HCT116 (cell line): ENCODE data around the gene TRA2A. TPM values are rescaled to one million over a fixed set of nuclear protein-coding genes. Genes with fewer than 3 reads are reported as not detected.

Source experiments
- ATAC-seq: fragments of 200-7000 bp; cut with Tn5 transposase; 2 replicates; pipeline ENCODE4 v1.9.1; 2020; ENCODE audit warnings: mild to moderate bottlenecking, moderate library complexity
- BruUV-seq: library from RNA; stranded (reverse); fragments of 400-500 nt; replicated peaks from 2 replicates; lab custom pipeline; 2021; lab: Mats Ljungman, UMichigan
- CTCF ChIA-PET: fragments of 300-600 bp; sonication (Branson Sonifier 250); formaldehyde crosslinking; loops from one replicate; lab custom pipeline; 2021; ENCODE audit warnings: antibody characterized with exemption; lab: Charles Lee
- POLR2A ChIA-PET: fragments of 300-600, 350-600 bp; sonication (Branson Sonifier 250); formaldehyde crosslinking; loops from one replicate; lab custom pipeline; 2021; ENCODE audit warnings: antibody characterized with exemption; lab: Charles Lee
- RAD21 ChIA-PET, 2 experiments: fragments of 300-600 bp; sonication (Branson Sonifier 250); formaldehyde crosslinking; loops; one replicate each; lab custom pipeline; 2023; ENCODE audit warnings: low total read pairs in 2 of 2; ENCODE audit not compliant: uncharacterized antibody in 2 of 2, unreplicated experiment in 2 of 2, low non-redundant PET in 1 of 2; lab: Charles Lee
- DNase-seq: peaks from one replicate; pipeline ENCODE4 v3.0.0-alpha.2; 2010; ENCODE audit warnings: low read depth, low spot score
- H2AFZ ChIP-seq: fragments of 200-600 bp; shearing (Covaris generic), sonication (generic); 2 replicates; pipeline ENCODE4 v1.6.1; 2017; ENCODE audit warnings: low read depth, mixed run types, mixed read lengths, antibody characterized with exemption, low read length; ENCODE audit not compliant: poor library complexity, severe bottlenecking
- H3K27ac ChIP-seq: 2 replicates; pipeline ENCODE4 v1.5.1; 2012; ENCODE audit warnings: low read depth, low read length
- H3K27me3 ChIP-seq: fragments of 200-600 bp; sonication (generic); 2 replicates; pipeline ENCODE4 v1.6.1; 2016; ENCODE audit warnings: mixed run types, low read length, mixed read lengths; ENCODE audit not compliant: insufficient read depth
- H3K36me3 ChIP-seq, 2 experiments: fragments of 200-500 bp in 1 of 2; fragments of 200-600 bp in 1 of 2; sonication (Bioruptor generic) in 1 of 2; sonication (generic) in 1 of 2; 2 replicates each; pipeline versions ENCODE4 v1.5.1 to v1.6.1; 2014 to 2016; ENCODE audit warnings: low read length in 2 of 2, inconsistent platforms in 1 of 2, mixed read lengths in 1 of 2, mixed run types in 1 of 2; ENCODE audit not compliant: insufficient read depth in 2 of 2, control insufficient read depth in 1 of 2
- H3K4me1 ChIP-seq, 2 experiments: fragments of 200-600 bp in 1 of 2; sonication (generic) in 1 of 2; 2 replicates each; pipeline versions ENCODE4 v1.5.1 to v1.6.1; 2012 to 2017; ENCODE audit warnings: low read length in 2 of 2, inconsistent platforms in 1 of 2, mild to moderate bottlenecking in 1 of 2, mixed read lengths in 1 of 2, mixed run types in 1 of 2, moderate library complexity in 1 of 2; ENCODE audit not compliant: insufficient read depth in 2 of 2, control insufficient read depth in 1 of 2
- H3K4me2 ChIP-seq: fragments of 200-600 bp; sonication (generic); 2 replicates; pipeline ENCODE4 v1.6.1; 2017; ENCODE audit warnings: mixed run types, low read length, mixed read lengths
- H3K4me3 ChIP-seq, 2 experiments: fragments of 200-600 bp in 1 of 2; sonication (generic) in 1 of 2; replicated peaks in 1 of 2; 2 replicates each; pipeline ENCODE4 v1.5.1; 2011 to 2016; ENCODE audit warnings: low read length in 2 of 2, control low read depth in 1 of 2, low read depth in 1 of 2, mild to moderate bottlenecking in 1 of 2, mixed read lengths in 1 of 2, mixed run types in 1 of 2
- H3K79me2 ChIP-seq: fragments of 200-600 bp; sonication (generic); 2 replicates; pipeline ENCODE4 v1.6.1; 2017; ENCODE audit warnings: mild to moderate bottlenecking, mixed run types, low read length, moderate library complexity, mixed read lengths; ENCODE audit not compliant: insufficient read depth
- H3K9ac ChIP-seq: fragments of 200-600 bp; sonication (generic); 2 replicates; pipeline ENCODE4 v1.6.1; 2016; ENCODE audit warnings: low read length, mixed read lengths
- H3K9me2 ChIP-seq: fragments of 200-600 bp; sonication (generic), shearing (Covaris generic); 2 replicates; pipeline ENCODE4 v1.6.1; 2017; ENCODE audit warnings: mixed run types, mild to moderate bottlenecking, moderate library complexity; ENCODE audit not compliant: insufficient read depth
- H3K9me3 ChIP-seq, 2 experiments: fragments of 200-500 bp in 1 of 2; fragments of 200-600 bp in 1 of 2; sonication (Bioruptor generic) in 1 of 2; sonication (generic) in 1 of 2; 2 replicates each; pipeline ENCODE4 v1.6.1; 2014 to 2017; ENCODE audit warnings: low read length in 2 of 2, mixed read lengths in 2 of 2, inconsistent platforms in 1 of 2, low read depth in 1 of 2, mild to moderate bottlenecking in 1 of 2, mixed run types in 1 of 2, moderate library complexity in 1 of 2; ENCODE audit not compliant: control insufficient read depth in 1 of 2, insufficient read depth in 1 of 2
- H4K20me1 ChIP-seq: fragments of 200-600 bp; sonication (generic), shearing (Covaris generic); 2 replicates; pipeline ENCODE4 v1.6.1; 2017; ENCODE audit warnings: mixed run types, mild to moderate bottlenecking, moderate library complexity; ENCODE audit not compliant: insufficient read depth
- CBX3 ChIP-seq: IDR thresholded peaks from 2 replicates; pipeline ENCODE4 v1.6.1; 2012; ENCODE audit warnings: low read depth
- CEBPB ChIP-seq: IDR thresholded peaks from 2 replicates; pipeline ENCODE4 v1.6.1; 2012; ENCODE audit warnings: low read depth
- EGR1 ChIP-seq: IDR thresholded peaks from 2 replicates; pipeline ENCODE4 v1.6.1; 2012; ENCODE audit warnings: low read depth
- ELF1 ChIP-seq: IDR thresholded peaks from 2 replicates; pipeline ENCODE4 v1.6.1; 2012; ENCODE audit warnings: low read depth, borderline replicate concordance
- EZH2 ChIP-seq: fragments of 200-600 bp; sonication (generic); IDR thresholded peaks from 2 replicates; pipeline ENCODE4 v1.6.1; 2017; ENCODE audit warnings: antibody characterized with exemption, mixed run types
- FOSL1 ChIP-seq: IDR thresholded peaks from 2 replicates; pipeline ENCODE4 v1.6.1; 2012; ENCODE audit warnings: low read depth
- POLR2A ChIP-seq: IDR thresholded peaks from 2 replicates; pipeline ENCODE4 v1.7.0; 2011; ENCODE audit warnings: borderline replicate concordance; ENCODE audit not compliant: insufficient read depth, insufficient read length; ENCODE audit errors: extremely low read depth
- POLR2AphosphoS5 ChIP-seq: IDR thresholded peaks from 2 replicates; pipeline ENCODE4 v1.6.1; 2011; ENCODE audit warnings: mild to moderate bottlenecking, low read depth, low read length, moderate library complexity
- RAD21 ChIP-seq: IDR thresholded peaks from 2 replicates; pipeline ENCODE4 v1.6.1; 2012; ENCODE audit warnings: low read depth, mild to moderate bottlenecking
- SIN3A ChIP-seq: IDR thresholded peaks from 2 replicates; pipeline ENCODE4 v1.6.1; 2012; ENCODE audit warnings: low read depth
- SRF ChIP-seq: IDR thresholded peaks from 2 replicates; pipeline ENCODE4 v1.6.1; 2012; ENCODE audit warnings: low read depth
- TCF7L2 ChIP-seq: IDR thresholded peaks from 2 replicates; pipeline ENCODE4 v1.7.0; 2011; ENCODE audit warnings: borderline replicate concordance, inconsistent platforms; ENCODE audit not compliant: insufficient read depth, insufficient read length; ENCODE audit errors: extremely low read depth
- YY1 ChIP-seq: IDR thresholded peaks from 2 replicates; pipeline ENCODE4 v1.6.1; 2011; ENCODE audit warnings: low read length, low read depth, moderate library complexity, mild to moderate bottlenecking; ENCODE audit not compliant: insufficient replicate concordance; ENCODE audit errors: extremely low read depth
- ZFX ChIP-seq: fragments of 450-650 bp; IDR thresholded peaks from 2 replicates; pipeline ENCODE4 v1.6.1; 2017
- ZNF274 ChIP-seq: fragments of 200-500 bp; sonication (Bioruptor generic); IDR thresholded peaks from 2 replicates; pipeline ENCODE4 v1.6.1; 2014; ENCODE audit warnings: mild to moderate bottlenecking, low read depth, low read length, inconsistent platforms
- intact Hi-C: fragments of 100-400 bp; cut with micrococcal nuclease; formaldehyde crosslinking; loops from 2 replicates; pipeline ENCODE4 v1.10.0; 2022
- total RNA-seq: library from RNA; stranded (reverse); gene quantifications from one replicate; pipeline ENCODE4 v1.2.1, GENCODE V29; 2021; ENCODE audit not compliant: unreplicated experiment
- TF ChIP-seq, protein P1 (sequence below): IDR thresholded peaks from 2 replicates; pipeline ENCODE4 v1.6.1; 2012
- TF ChIP-seq, protein P2 (sequence below), 3 experiments: fragments of 200-600 bp in 1 of 3; sonication (generic) in 1 of 3; IDR thresholded peaks in 2 of 3; conservative IDR thresholded peaks in 1 of 3; 2 replicates each; pipeline ENCODE4 v1.5.1; 2012 to 2017; ENCODE audit warnings: low read depth in 2 of 3, low read length in 2 of 3, antibody characterized with exemption in 1 of 3, borderline replicate concordance in 1 of 3, control low read depth in 1 of 3, mild to moderate bottlenecking in 1 of 3, mixed read lengths in 1 of 3, mixed run types in 1 of 3, moderate library complexity in 1 of 3; ENCODE audit not compliant: insufficient read depth in 1 of 3
- TF ChIP-seq, protein P3 (sequence below): IDR thresholded peaks from 2 replicates; pipeline ENCODE4 v1.6.1; 2012
- TF ChIP-seq, protein P4 (sequence below): IDR thresholded peaks from 2 replicates; pipeline ENCODE4 v1.6.1; 2012; ENCODE audit warnings: low read depth

Gene TRA2A
- total RNA-seq, 1 experiment from 2014 or later = 122 TPM

DNA sequence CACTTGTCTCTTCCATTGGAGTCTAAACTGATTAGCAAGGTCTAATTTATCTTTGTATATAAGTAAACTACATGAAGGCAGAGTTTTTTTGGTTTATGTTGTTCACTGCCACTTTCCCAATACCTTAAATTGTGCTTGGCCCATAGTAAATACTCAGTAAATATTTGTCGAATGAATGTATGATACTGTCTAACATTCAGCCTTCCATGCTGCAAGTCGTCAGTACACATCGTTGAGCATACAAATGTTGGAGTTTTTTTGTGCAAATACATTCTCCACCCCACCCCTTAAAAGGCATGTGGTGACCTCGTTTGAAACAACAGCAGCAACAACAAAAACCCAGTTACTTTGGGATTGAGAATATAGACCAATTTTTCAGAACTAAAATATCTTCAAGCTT, 44.1 kb downstream of the TRA2A start:
- Histone ChIP-seq H2AFZ (no peak overlapping the region), H3K9me3 (no peaks in the 10 kb centered on the region), H3K36me3 (no peaks in the 10 kb centered on the region), H3K27ac (no peak overlapping the region), H3K9ac (no peak overlapping the region), H3K9me2 (no peaks in the 10 kb centered on the region), H3K79me2 (no peaks in the 10 kb centered on the region), H3K4me2 (no peak overlapping the region), H3K4me3 (no peak overlapping the region), H3K27me3 (0 out of 2 replicates have a peak, but pooled peaks cover 3% of the 10 kb centered on the region), H4K20me1 (no peaks in the 10 kb centered on the region), H3K4me1 (no peaks in the 10 kb centered on the region)
- no TSS peak for BruUV-seq
- POLR2A ChIA-PET = interaction anchor here (0.7 kb wide), 1 partner anchor 215 kb away, joined by 3 read pairs; no protein-coding TSS in a partner anchor
- no peak for TF ChIP-seq YY1
- TF ChIP-seq EZH2 = no peak
- TF ChIP-seq RAD21 = no peak
- TF ChIP-seq SRF = no peak
- TF ChIP-seq FOSL1 = no peak
- no peak for TF ChIP-seq TCF7L2
- no peak for TF ChIP-seq SIN3A
- TF ChIP-seq, protein P1, sequence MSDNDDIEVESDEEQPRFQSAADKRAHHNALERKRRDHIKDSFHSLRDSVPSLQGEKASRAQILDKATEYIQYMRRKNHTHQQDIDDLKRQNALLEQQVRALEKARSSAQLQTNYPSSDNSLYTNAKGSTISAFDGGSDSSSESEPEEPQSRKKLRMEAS = no peak
- TF ChIP-seq, protein P2, sequence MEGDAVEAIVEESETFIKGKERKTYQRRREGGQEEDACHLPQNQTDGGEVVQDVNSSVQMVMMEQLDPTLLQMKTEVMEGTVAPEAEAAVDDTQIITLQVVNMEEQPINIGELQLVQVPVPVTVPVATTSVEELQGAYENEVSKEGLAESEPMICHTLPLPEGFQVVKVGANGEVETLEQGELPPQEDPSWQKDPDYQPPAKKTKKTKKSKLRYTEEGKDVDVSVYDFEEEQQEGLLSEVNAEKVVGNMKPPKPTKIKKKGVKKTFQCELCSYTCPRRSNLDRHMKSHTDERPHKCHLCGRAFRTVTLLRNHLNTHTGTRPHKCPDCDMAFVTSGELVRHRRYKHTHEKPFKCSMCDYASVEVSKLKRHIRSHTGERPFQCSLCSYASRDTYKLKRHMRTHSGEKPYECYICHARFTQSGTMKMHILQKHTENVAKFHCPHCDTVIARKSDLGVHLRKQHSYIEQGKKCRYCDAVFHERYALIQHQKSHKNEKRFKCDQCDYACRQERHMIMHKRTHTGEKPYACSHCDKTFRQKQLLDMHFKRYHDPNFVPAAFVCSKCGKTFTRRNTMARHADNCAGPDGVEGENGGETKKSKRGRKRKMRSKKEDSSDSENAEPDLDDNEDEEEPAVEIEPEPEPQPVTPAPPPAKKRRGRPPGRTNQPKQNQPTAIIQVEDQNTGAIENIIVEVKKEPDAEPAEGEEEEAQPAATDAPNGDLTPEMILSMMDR (IDR thresholded peaks at IDR 0.05 in 2 of 3, conservative IDR thresholded peaks at IDR 0.05 in 1 of 3; ENCODE audit: borderline replicate concordance in 1 of 3, insufficient read depth in 1 of 3, low read depth in 2 of 3, low read length in 2 of 3) = no peak
- no peak for TF ChIP-seq POLR2AphosphoS5
- no peak for TF ChIP-seq ZNF274
- TF ChIP-seq CEBPB = no peak
- TF ChIP-seq, protein P3, sequence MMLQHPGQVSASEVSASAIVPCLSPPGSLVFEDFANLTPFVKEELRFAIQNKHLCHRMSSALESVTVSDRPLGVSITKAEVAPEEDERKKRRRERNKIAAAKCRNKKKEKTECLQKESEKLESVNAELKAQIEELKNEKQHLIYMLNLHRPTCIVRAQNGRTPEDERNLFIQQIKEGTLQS = no peak
- no peak for TF ChIP-seq EGR1
- no peak for TF ChIP-seq ELF1
- TF ChIP-seq CBX3 = no peak
- TF ChIP-seq, protein P4, sequence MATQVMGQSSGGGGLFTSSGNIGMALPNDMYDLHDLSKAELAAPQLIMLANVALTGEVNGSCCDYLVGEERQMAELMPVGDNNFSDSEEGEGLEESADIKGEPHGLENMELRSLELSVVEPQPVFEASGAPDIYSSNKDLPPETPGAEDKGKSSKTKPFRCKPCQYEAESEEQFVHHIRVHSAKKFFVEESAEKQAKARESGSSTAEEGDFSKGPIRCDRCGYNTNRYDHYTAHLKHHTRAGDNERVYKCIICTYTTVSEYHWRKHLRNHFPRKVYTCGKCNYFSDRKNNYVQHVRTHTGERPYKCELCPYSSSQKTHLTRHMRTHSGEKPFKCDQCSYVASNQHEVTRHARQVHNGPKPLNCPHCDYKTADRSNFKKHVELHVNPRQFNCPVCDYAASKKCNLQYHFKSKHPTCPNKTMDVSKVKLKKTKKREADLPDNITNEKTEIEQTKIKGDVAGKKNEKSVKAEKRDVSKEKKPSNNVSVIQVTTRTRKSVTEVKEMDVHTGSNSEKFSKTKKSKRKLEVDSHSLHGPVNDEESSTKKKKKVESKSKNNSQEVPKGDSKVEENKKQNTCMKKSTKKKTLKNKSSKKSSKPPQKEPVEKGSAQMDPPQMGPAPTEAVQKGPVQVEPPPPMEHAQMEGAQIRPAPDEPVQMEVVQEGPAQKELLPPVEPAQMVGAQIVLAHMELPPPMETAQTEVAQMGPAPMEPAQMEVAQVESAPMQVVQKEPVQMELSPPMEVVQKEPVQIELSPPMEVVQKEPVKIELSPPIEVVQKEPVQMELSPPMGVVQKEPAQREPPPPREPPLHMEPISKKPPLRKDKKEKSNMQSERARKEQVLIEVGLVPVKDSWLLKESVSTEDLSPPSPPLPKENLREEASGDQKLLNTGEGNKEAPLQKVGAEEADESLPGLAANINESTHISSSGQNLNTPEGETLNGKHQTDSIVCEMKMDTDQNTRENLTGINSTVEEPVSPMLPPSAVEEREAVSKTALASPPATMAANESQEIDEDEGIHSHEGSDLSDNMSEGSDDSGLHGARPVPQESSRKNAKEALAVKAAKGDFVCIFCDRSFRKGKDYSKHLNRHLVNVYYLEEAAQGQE = no peak
- TF ChIP-seq ZFX = no peak
- TF ChIP-seq POLR2A = no peak
- CTCF ChIA-PET = no interaction called here
- ATAC-seq = no peak
- no peak for DNase-seq
- RAD21 ChIA-PET = no interaction called here
- intact Hi-C loops = no loop called here
